Nephron progenitor cell (in vitro differentiated cells): ENCODE measurements around the gene TMEM63C.
A peak's percentile ranks its signal among the peaks of the same experiment; 100 is the strongest.

Experiments
- DNase-seq: peaks from one replicate; pipeline ENCODE4 v3.0.0; 2021
- H3K27ac Mint-ChIP-seq: 2 replicates; pipeline ENCODE4 v1.8.0; 2021; ENCODE audit warnings: mild to moderate bottlenecking, moderate library complexity, mixed read lengths
- H3K27me3 Mint-ChIP-seq: 2 replicates; pipeline ENCODE4 v1.8.0; 2021; ENCODE audit warnings: mild to moderate bottlenecking, low read depth, mixed read lengths; ENCODE audit not compliant: poor library complexity
- H3K36me3 Mint-ChIP-seq: 2 replicates; pipeline ENCODE4 v1.8.0; 2021; ENCODE audit warnings: low read depth, mixed read lengths
- H3K4me1 Mint-ChIP-seq: 2 replicates; pipeline ENCODE4 v1.8.0; 2021; ENCODE audit warnings: mixed read lengths
- H3K4me3 Mint-ChIP-seq: 2 replicates; pipeline ENCODE4 v1.8.0; 2021; ENCODE audit warnings: mild to moderate bottlenecking, moderate library complexity, mixed read lengths
- H3K9me3 Mint-ChIP-seq: 2 replicates; pipeline ENCODE4 v1.8.0; 2021; ENCODE audit warnings: mild to moderate bottlenecking, moderate library complexity, mixed read lengths
- CTCF ChIP-seq: fragments of 200-600 bp; sonication (generic); IDR thresholded peaks from 2 replicates; pipeline ENCODE4 v1.5.0; 2021; ENCODE audit warnings: antibody characterized with exemption

TMEM63C gene

DNA sequence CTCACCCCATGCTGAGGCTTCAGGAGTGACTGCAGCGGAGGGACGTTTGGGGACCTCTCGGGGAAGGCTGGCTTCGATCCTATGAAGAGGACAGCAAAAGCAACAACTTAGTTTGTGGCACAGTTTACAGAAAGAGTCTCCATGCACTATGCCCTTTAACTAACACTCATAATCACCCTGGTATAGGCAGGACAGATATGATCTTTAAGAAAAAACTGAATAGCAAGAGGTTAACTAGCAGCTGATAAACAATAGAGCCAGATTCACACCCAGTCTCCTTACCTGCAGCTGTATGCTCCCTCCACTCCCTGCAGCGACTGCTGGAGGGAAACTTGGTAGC, 27.4 kb downstream of the TMEM63C start:
- Mint-ChIP-seq H3K36me3 (no peaks in the 10 kb centered on the region), H3K27ac (no peak overlapping the region), H3K27me3 (peaks cover 51% of the 10 kb centered on the region), H3K4me1 (peaks cover 11% of the 10 kb centered on the region), H3K9me3 (no peaks in the 10 kb centered on the region), H3K4me3 (no peak overlapping the region)
- no peak for TF ChIP-seq CTCF
- DNase-seq = no peak

DNA sequence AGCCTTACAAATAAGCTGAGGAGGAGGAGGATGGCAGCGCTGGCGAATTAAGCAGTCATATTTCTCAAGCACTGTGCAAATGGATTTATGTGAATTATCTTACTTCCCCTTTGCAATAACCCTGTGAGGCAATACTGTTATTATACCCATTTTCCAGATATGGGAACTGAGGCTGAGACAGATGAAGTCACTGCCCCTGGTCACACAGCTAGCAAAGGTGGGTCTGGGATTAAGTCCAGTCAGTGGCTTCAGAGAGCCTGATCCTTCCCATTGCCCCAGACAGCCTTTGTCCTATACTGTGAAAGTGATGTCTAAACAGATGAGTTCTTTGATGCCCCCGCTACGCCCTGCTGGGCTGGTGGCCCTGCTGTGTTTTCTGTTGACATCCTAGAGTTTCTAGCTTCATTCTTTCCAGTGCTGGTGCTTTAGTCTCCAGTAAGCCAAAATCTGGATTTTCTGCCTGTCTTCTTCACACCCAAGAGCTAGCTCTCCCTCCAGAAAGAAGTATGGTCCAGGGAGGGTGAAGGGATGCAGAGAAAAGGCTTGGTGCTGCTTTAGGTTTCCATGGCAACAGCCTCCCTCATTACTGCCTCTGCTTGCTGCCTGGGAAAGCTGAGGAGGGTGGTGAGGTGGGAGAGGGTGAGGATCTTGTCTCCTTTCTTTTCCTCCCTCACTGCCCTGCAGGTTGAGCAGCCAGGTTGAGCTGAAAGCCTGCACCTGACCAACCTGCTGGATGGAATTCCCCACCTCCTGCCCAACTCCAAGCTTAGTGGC, 30.7 kb downstream of the TMEM63C start:
- no peak for TF ChIP-seq CTCF
- Mint-ChIP-seq H3K4me1 (peaks cover 8% of the 10 kb centered on the region), H3K36me3 (no peaks in the 10 kb centered on the region), H3K9me3 (no peaks in the 10 kb centered on the region), H3K4me3 (no peak overlapping the region), H3K27me3 (peaks cover 76% of the 10 kb centered on the region), H3K27ac (no peak overlapping the region)
- DNase-seq = no peak

GRCh38 chr14:77212943-77213678, 31.5 kb downstream of the TMEM63C start:
- Mint-ChIP-seq H3K4me3 (no peak overlapping the region), H3K36me3 (no peaks in the 10 kb centered on the region), H3K4me1 (peaks cover 8% of the 10 kb centered on the region), H3K27ac (no peak overlapping the region), H3K9me3 (no peaks in the 10 kb centered on the region), H3K27me3 (peaks cover 82% of the 10 kb centered on the region)
- peak; percentile 75 for TF ChIP-seq CTCF
- DNase-seq = peak; percentile 71

GRCh38 chr14:77213679-77214016, 32.0 kb downstream of the TMEM63C start:
- no peak for DNase-seq
- TF ChIP-seq CTCF = peak; percentile 1
- Mint-ChIP-seq H3K36me3 (no peaks in the 10 kb centered on the region), H3K27me3 (peaks cover 87% of the 10 kb centered on the region), H3K4me3 (no peak overlapping the region), H3K9me3 (no peaks in the 10 kb centered on the region), H3K4me1 (peaks cover 4% of the 10 kb centered on the region), H3K27ac (no peak overlapping the region)

GRCh38 chr14:77214216-77214615, 32.6 kb downstream of the TMEM63C start:
- Mint-ChIP-seq H3K9me3 (no peaks in the 10 kb centered on the region), H3K4me3 (no peak overlapping the region), H3K27me3 (peaks cover 88% of the 10 kb centered on the region), H3K36me3 (no peaks in the 10 kb centered on the region), H3K27ac (no peak overlapping the region), H3K4me1 (peaks cover 4% of the 10 kb centered on the region)
- no peak for TF ChIP-seq CTCF
- DNase-seq = no peak

DNA sequence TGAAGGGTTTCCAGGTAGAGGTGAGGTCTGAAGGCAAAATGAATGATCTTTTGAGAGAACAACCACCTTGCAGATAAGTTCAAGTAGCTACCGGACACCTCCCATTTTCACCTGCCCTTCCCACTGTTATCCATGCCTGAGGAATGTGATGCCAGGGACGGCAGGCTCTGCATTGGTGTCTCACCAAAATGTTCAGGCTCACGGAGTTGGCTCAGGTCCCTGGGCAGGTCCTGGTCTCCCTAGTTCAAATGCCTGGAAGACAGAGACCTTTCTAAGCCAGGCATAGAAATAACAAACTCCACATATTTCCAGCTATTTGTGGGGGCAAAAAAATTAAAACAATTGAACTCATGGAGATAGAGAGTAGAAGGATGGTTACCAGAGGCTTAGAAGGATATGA, 36.0 kb downstream of the TMEM63C start:
- H3K4me1 Mint-ChIP-seq = peaks cover 4% of the 10 kb centered on the region
- no peak overlapping the region for H3K27ac Mint-ChIP-seq
- H3K4me3 Mint-ChIP-seq = no peak overlapping the region
- no peaks in the 10 kb centered on the region for H3K36me3 Mint-ChIP-seq
- TF ChIP-seq CTCF = no peak
- no peaks in the 10 kb centered on the region for H3K9me3 Mint-ChIP-seq
- peaks cover 81% of the 10 kb centered on the region for H3K27me3 Mint-ChIP-seq
- no peak for DNase-seq
